ENCODE results near the gene IL27RA.
A peak's percentile ranks its signal among the peaks of the same experiment; 100 is the strongest.

IL27RA gene

DNA sequence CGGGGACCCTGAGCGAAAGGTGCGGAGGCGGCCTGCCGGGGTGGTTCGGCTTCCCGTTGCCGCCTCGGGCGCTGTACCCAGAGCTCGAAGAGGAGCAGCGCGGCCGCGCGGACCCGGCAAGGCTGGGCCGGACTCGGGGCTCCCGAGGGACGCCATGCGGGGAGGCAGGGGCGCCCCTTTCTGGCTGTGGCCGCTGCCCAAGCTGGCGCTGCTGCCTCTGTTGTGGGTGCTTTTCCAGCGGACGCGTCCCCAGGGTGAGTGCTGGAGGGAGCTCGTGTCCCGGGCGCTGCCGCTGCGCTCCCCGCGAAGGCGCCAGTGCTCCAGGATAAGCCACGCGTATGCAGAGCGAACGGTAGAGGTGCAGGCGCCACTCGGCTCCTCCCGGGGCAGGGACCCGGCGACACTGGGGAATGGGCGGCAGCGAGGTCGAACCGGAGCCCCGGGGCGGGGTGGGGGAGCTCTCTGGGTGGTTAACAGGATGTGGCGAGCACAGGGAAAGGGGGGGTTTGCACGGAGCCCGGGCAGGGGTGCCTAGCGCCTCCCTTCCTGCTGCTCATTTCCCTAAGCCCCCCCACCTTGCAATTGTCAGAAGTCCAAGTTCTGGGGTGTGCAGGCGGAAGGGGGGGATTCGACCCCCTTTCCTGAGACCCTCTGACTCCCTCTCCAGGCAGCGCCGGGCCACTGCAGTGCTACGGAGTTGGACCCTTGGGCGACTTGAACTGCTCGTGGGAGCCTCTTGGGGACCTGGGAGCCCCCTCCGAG, at the start of gene IL27RA:
Gene IL27RA (plus strand): TSS at position 44 of the 762 bp plus-strand sequence. CDS start 111 bp downstream, at position 155.
- in situ Hi-C loops (cut with MboI; ENCODE audit: low sequenced_read_pairs, unreplicated experiment) = no loop called here
- peak; percentile 86 for DNase-seq (ENCODE audit: low spot score)
- TF ChIP-seq, protein P1, sequence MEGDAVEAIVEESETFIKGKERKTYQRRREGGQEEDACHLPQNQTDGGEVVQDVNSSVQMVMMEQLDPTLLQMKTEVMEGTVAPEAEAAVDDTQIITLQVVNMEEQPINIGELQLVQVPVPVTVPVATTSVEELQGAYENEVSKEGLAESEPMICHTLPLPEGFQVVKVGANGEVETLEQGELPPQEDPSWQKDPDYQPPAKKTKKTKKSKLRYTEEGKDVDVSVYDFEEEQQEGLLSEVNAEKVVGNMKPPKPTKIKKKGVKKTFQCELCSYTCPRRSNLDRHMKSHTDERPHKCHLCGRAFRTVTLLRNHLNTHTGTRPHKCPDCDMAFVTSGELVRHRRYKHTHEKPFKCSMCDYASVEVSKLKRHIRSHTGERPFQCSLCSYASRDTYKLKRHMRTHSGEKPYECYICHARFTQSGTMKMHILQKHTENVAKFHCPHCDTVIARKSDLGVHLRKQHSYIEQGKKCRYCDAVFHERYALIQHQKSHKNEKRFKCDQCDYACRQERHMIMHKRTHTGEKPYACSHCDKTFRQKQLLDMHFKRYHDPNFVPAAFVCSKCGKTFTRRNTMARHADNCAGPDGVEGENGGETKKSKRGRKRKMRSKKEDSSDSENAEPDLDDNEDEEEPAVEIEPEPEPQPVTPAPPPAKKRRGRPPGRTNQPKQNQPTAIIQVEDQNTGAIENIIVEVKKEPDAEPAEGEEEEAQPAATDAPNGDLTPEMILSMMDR (IDR thresholded peaks at IDR 0.05; ENCODE audit: borderline replicate concordance, control extremely low read depth, extremely low read depth, insufficient read depth, missing control alignments) = peak; percentile 79

DNA sequence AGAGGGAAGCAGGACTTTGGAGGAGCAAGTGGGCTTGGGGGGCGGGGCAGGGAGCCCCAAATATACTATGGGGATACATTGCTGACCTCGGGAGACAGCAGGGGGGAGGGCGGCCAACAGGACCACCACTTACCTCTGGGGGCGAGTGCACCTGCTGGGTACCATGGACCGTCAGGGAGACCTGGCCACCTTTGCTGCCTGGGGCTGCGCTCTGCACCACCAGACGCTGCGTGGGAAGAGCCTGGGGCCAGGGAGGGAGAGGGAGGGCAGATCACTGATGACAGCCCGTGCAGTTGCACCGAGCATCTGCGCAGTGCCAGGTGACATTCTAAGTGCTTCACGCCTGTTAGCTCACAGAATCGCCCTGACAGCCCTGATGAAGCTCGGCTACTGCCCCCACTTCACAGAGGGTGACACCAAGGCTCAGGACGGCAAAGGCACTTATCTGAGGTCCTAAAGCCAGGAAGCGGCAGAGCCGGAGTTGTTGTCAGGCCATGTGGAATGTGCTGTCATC, 49.5 kb upstream of the IL27RA start:
- TF ChIP-seq, protein P1 (IDR thresholded peaks at IDR 0.05; ENCODE audit: borderline replicate concordance, control extremely low read depth, extremely low read depth, insufficient read depth, missing control alignments) = no peak
- in situ Hi-C loops (cut with MboI; ENCODE audit: low sequenced_read_pairs, unreplicated experiment) = no loop called here
- no peak for DNase-seq (ENCODE audit: low spot score)

- in situ Hi-C loops (cut with MboI; ENCODE audit: low sequenced_read_pairs, unreplicated experiment) = no loop called here
- TF ChIP-seq, protein P1 (IDR thresholded peaks at IDR 0.05; ENCODE audit: borderline replicate concordance, control extremely low read depth, extremely low read depth, insufficient read depth, missing control alignments) = no peak
Measured at GRCh38 chr19:13982773-13983172, 48.8 kb upstream of the IL27RA start.

GRCh38 chr19:13983213-13983889, 48.2 kb upstream of the IL27RA start:
- DNase-seq (ENCODE audit: low spot score) = no peak
- TF ChIP-seq, protein P1 (IDR thresholded peaks at IDR 0.05; ENCODE audit: borderline replicate concordance, control extremely low read depth, extremely low read depth, insufficient read depth, missing control alignments) = no peak
- in situ Hi-C loops (cut with MboI; ENCODE audit: low sequenced_read_pairs, unreplicated experiment) = no loop called here

More at GRCh38 chr19:13982773-13983172, 48.8 kb upstream of the IL27RA start:
- no peak for DNase-seq (ENCODE audit: low spot score)

- in situ Hi-C loops (cut with MboI; ENCODE audit: low sequenced_read_pairs, unreplicated experiment) = no loop called here
- no peak for DNase-seq (ENCODE audit: low spot score)
- TF ChIP-seq, protein P1 (IDR thresholded peaks at IDR 0.05; ENCODE audit: borderline replicate concordance, control extremely low read depth, extremely low read depth, insufficient read depth, missing control alignments) = no peak
Measured at GRCh38 chr19:13984186-13984585, 47.4 kb upstream of the IL27RA start.

DNA sequence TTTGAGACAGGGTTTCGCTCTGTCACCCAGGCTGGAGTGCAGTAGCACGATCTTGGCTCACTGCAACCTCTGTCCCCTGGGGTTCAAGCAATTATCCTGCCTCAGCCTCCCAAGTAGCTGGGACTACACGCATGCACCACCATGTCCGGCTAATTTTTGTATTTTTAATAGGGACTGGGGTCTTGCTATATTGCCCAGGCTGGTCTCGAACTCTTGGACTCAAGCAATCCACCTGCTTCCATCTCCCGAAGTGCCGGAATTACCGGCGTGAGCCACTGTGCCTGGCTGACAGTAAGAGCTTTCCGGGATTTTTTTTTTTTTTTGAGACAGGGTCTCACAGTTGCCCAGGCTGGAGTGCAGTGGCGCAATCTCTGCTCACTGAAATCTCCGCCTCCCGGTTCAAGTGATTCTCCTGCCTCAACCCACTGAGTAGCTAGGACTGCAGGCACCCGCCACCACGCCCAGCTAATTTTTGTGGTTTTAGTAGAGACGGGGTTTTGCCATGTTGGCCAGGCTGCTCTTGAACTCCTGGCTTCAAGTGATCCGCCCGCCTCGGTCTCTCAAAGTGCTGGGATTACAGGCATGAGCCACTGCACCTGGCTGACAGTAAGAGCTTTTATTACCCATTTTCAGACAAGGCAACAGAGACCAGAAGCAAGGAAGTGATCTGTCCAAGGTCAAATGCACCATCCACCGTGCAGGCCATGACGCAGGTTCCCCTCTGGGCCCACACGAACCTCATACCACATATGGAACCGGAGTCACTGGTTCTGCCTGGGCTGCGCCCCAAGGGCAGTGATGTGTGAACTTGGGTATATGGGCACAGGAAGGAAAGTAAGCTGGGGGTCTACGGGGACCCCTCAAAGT, 46.5 kb upstream of the IL27RA start:
- DNase-seq (ENCODE audit: low spot score) = no peak
- TF ChIP-seq, protein P1 (IDR thresholded peaks at IDR 0.05; ENCODE audit: borderline replicate concordance, control extremely low read depth, extremely low read depth, insufficient read depth, missing control alignments) = no peak
- in situ Hi-C loops (cut with MboI; ENCODE audit: low sequenced_read_pairs, unreplicated experiment) = no loop called here

Measured in GM13976 (cell line).